NCI-H774 (cell line): ENCODE measurements around the gene NUP50.

ENCODE experiments used
- DNase-seq: peaks from one replicate; lab custom pipeline; 2025; lab: John Stamatoyannopoulos, UW

NUP50 gene

DNA sequence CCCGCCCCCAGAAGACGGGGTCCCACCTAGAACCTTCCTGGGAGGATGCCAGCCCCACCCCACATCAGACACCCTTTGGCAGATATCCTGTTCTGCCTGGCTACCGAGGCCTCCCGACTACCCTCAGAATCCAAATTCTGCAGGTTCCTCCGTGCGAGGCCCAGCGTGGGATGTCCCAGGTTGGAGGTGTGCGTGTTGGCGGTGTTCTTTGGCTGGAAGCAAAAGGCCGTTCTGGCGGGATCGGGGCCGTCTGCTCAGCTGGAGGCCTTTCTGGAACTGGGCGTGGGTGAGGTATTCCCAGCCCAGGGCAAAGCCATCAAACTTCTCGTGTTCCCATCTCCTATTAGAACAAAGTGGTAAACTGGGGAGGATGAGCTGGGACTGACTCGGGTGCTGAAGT lies 32.6 kb downstream of the NUP50 start:
- no peak for DNase-seq

DNA sequence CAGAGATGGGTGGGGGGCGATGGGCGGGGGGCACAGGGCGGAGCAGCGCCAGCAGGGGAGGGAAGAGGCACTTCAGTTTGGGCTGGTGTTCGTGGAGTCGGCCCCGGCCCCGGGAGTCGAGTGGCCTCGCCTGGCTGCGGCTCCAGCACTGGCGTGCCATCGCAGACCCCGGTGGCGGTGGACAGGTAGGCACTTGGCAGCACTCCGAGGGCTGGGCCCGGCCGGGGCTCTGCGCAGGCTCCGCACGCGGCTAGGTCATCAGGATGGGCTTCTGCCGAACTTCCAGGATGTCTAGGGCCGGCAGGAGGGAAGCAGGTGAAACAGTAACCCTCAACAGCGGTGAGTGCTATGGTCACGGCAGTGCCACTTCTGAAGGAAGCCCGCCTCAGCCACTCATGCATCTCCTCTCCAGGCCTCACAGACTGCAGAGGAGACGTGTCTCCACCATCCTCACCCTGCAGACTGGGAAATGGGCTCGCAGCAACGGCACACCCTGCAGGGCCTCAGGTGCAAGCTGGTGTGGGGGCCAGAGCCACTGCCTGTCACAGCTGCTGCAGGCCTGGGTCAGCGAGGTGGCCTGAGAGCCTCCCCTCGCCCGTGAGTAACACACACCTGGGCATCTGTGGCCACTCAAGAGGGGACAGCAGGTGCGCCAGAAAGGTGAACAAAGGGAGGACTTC lies 33.3 kb downstream of the NUP50 start:
- DNase-seq: no peak

DNA sequence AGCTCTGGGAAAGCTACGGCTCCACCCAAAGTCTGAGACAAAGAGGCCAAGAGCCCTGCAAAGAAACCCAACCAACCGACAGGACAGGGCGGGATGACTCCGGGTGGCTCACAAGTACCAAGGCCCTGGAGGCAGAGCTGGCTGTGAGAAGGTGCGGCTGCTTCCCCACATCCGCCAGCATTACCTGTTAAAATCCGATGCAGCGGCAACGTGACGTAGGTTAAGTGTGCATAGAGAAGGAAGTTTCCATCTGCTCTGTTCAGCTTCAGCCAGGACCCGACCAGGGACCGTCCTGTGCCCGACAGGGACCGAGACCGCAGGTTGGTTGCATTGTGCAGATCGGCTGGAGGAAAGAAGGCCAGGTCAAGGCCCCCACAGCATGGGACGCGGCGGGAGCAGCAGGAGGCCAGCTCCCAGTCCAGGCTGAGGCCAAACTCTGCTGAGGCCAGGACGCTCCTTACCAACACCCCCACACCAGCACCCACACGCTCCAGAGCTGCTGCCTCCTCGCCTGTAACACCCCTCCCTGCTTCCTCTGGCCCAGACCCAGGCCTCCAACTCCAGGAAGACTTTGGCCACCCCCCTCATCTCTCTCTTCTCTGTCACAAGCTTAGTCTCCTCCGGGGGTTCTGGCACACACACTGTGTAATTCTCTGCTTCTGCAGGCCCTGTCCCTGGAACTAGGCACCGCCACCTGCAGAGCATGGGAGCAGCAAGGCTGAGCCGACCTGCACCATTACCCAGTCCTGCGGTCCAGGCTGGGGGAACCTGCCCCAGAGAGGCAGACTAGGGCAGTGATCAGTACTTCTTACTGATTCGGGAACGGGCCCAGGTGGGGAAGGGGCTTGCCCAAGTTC lies 34.1 kb downstream of the NUP50 start:
- no peak for DNase-seq

DNA sequence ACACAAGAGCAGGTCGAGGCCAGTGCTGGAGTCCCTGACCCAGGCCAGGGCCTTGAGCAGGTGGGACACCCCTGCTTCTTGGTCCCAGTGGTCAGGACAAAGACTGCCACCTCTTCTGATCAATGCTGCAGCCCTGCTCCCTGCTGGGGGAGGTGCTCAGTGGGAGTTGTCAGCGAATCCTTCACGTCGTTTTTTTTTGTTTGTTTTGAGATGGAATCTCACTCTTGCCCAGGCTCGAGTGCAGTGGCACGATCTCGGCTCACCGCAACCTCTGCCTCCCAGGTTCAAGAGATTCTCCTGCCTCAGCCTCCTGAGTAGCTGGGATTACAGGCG lies 34.7 kb downstream of the NUP50 start:
- no peak for DNase-seq

DNA sequence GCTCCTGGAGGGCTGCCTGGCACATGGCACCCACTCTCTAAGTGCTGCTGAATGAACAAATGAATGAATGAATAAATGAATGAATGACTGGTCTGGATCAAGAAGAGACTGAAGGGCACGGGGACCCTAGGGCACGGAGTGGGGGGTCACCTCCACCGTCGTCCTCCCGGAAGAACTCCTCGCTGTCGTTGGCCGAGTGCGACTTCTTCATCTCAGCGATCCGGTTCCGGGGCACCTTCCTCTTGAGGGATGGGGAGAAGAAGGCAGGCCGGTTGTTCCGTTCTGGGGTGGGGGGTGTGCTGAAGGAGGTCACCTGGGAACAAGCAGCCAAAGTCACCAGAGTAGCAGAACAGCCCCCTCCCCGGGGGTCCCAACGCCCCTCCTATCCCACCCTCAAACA lies 36.0 kb downstream of the NUP50 start:
- no peak for DNase-seq

DNA sequence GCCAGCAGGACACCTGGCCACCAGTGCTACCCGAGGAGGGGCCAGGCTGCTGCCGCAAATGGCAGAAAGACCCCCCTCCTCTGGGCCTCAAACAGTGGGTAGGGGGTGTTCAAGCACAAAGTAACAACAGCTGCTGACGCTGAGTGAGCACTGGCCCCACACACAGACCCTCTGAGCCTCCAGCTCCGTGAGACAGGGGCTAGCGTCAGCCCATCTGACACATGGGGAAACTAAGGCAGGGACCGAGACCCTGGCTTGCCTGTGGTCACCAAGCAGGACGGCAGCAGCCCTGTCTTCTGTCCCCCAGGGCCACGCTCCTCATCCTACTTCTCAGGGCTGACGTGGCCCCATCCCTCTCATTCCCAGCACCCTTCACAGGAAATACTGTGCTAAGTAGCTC lies 36.5 kb downstream of the NUP50 start:
- no peak for DNase-seq

DNA sequence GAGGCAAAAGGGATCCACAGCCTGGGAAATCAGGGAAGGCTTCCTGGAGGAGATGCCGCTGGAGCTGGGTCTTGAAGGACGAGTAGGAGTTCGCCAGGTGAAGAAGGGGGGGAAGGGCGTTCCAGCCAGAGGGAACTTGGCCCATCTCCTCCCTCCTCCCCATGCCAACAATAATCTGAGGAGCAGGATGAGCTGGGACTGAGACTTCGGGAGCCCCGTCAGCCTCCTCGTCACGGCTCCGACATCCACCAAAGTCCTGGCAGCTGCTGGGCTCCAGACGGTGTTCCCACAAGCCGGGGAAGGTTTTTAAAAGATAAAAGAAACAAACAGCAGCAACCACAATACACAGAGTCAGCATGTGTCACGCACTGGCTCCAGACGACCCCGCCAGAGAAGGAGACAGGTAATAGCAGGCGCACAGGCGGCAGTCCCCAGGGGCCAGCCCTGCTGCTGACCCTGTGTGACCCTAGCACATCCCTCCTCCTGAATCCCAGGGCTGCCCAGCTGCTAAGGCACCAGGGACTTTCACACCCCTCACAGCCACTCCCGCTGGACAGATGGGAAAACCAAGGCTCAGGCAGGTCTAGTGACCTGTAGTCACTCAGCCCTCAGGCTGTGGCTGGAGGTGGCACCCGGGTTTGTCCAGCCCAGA lies 37.3 kb downstream of the NUP50 start:
- no peak for DNase-seq

DNA sequence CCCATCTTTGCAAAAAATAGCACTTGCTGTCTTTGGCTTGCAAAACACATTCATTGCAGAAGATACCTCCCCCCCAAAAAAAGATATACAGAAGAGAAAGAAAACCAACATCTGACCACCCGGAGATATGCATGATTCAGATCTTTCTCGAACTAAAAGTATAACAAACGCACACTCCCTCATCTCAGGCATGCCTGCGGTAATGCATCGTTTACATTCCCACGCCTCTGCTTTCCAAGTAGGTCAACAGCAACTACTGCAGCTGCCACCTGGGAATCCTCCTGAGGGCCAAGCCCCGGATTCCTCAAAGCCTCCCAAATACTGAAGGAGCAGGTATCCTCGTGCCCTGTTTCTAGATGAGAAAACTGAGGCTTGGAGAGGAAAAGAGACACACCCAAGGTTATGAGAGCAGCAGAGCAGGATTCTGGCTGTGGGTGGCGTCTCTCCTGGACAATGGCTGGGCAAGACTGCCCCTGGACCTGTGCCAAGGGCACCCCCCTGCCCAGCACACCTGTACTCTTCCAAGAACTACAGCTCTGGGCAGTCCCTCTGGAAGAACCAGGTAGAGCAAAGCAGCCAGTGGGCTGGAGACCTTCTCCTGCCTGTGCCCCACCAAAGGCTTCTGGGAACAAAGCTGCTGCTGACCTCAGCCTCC lies 38.1 kb downstream of the NUP50 start:
- no peak for DNase-seq

DNA sequence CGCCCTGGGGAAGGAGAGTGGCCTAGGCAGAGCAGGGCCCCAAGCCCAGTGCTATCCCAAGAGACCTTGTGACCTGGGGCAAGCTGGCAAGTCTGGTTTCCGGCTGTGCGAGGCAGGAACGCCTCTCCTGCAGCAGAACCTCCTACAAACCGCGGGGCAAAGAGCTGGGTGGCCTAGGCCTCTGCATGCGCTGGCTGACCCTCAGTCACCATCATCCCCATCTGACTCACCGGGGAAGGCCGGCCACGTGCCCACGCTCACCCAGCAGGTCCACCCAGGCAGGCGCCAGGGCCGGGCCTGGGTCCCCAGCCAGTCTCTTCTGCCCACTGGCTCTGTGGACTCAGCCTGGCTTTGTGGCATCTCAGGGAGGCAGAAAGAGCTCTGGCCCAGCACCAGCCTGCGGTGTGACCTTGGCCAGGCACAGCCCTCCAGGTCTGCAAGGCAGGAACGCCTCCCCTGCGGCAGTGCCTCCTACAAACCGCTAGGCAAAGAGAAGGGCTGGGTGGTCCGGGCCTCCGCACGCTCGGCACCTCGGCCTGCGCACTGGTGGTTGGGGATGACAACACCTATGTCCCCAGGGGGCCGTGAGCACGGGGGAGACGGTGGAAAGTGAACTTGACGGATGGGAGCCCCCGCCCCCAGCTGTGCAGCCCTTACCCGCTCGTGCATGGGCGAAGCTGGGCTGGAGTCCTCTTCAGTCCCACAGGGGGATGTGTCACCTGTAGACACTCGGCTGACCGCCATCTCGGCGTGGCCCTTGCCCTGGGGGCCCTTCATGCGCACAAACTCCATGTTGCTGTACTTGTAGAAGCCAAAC lies 38.8 kb downstream of the NUP50 start:
- DNase-seq: no peak

DNA sequence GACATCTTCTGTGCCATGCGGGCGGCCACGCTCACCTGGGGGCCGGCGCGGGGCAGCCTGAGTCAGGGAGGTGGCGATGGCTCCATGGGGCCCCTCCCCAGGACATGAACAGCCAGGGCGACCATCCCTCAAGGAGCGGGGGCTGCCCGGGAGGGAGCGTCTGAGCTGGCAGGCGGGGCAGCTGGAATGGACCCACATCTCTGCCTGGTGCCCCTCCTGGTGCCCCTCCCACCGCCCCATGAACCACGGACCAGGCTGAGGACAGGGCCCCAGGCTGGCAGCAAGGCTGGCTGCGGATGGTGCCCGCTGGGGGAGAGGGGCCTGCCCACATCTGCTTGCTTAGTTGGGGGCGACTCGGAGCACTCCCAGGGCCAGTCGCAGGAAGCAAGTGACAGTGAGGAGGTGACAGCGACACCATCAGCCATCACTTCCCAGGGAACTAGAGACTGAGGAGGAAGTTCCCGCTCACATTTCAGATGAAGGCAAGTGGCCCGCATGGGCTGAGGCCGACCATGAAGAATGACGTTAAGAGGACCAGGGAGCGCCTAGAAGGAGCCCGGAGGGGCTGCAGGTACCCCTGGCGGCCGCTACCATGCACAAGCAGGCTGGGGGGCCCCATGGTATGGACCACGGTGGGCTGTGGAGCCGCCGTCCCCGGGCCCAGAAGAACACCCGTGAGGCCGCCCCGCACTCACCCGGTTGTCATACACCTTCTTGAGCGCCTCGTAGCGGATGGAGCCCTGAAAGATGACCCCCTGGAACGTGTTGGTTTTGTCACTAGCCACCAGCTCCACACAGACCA lies 39.6 kb downstream of the NUP50 start:
- DNase-seq: no peak

DNA sequence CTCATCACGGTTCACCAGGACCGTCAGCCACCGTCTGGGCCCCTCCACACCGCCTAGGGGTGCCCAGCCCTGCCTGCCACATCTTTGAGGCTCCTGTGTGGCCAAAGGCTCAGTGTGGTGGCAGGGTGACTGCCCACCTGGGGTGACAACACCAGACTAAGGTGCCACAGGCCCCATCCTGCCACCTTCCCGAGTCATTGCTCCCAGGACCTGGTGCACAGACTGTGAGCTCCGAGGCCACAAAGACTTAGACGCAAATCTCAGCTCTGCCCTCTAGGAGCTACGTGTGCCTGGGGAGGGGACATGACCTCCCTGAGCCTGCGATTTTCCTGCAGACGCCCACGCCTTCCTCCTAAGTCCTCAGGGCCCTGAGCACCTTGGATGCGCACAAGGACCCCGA lies 40.5 kb downstream of the NUP50 start:
- DNase-seq: no peak

DNA sequence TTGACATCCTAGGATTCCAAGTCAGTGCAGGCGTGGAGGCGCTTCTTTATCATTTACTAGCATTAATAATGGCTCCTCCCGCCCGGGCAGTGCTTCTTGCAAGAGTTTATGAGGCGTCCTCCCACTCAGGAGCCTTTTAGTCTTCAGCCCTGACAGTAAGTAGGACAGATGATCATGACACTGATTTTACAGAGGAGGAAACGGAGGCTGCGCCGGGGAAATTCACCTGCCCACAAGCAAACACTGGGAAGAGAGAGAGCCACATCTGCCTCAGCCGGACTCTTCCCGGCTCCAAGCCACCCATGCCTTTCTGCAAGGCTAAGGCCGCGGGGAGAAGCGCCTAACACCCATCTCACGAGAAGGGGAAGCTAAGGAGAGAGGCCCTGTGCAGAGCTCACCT lies 41.1 kb downstream of the NUP50 start:
- DNase-seq: no peak

DNA sequence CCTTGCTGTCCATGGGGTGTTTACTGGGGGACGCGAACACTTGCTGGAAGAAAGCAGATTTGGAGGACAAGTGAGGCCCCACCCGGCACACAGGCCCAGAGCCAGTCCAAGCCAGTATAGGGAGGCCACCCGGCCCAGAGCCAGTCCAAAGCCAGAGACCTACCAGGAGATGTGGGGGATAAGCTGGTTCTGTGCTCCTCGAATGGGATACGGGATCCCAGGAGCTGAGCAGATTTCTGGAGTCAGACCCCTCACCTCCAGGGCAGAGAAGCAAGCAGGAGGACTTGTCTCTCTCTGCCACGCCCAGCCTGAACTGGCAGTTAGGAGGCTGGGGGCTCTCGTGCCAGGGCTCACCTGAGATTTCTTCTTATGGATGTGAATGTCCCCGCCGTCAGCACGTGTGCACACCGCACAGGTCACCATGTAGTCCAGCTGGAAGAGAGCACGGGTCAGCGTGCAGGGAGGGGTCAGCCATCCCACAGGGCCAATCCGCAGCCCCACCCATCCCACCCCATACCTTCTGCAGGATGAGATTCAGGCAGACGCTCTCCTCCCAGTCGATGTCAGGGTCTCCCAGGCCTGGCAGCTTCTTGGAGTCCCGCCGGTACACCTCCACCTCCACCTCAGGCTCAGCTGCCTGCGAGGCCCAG lies 41.7 kb downstream of the NUP50 start:
- no peak for DNase-seq

DNA sequence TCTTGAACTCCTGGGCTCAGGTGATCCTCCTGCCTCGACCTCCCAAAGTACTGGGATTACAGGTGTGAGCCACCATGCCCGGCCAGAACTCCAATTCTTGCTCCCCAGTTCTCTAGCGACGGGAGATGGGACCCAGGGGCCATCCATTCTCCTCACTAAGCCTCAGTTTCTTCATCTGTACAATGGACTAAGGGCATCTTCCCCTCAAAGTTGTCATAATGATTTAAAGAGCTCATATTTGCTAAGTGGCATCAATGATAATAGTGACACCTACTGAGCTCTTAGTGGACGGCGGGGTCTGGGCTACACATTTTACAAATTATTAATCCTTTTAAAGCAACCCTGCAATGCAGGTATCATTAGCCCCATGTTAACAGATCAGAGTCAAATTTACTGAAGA lies 42.5 kb downstream of the NUP50 start:
- DNase-seq: no peak

DNA sequence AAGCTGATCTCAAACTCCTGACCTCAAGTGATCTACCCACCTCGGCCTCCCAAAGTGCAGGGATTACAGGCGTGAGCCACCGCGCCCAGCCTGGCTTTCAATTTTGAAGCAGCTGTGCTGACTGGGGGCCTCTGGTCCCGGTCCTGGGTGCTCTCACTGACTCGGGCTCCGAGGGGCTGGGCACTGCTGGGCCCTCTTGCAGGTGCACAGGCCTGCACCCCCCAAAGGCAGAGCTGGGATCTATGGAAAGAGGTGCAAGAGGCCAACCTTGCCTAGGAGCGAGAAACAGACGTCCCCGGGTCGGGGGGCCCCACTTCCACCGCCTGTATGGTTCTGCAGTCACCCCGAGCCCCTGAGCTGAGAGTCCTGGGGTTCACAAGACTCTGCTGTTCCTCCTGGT lies 43.8 kb downstream of the NUP50 start:
- DNase-seq: no peak

DNA sequence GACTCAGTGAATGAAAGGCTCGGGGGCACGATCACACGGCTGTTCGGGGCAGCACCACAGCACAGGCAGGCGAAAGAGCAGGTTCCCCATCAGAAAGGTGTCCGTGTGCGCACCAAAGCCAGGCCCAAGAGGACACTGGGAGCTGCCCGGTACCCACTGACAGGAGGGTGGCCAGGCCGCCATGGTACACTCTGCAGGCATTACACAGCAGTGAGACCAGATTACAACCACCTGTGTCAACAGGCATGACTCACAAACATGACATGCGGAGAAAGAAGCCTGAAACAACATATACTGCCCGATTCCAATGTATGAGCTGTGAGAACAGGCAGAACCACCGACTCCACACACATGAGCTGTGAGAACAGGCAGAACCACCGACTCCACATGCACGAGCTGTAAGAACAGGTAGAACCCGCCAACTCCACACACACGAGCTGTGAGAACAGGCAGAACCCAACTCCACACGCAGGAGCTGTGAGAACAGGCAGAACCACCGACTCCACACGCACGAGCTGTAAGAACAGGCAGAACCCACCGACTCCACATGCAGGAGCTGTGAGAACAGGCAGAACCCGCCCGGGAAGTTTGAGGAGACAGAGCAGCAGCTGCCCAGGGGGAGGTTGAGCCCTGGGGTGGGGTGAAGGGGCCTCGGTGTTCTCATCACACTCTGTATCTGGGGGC lies 44.4 kb downstream of the NUP50 start:
- no peak for DNase-seq

DNA sequence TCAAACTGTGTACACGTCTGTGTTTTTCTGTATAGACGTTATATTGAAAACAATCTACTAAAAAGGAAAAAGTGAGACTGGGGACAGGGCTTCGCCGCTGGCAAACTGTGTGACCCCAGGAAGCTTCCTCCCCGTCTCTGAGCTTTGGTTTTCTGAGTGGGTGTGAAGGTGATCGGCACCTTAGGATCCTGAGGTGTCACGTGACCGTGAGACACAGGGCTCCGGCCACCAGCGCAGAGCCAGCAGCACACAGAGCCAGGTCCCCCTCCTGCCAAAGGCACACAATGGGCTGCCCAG lies 44.9 kb downstream of the NUP50 start:
- no peak for DNase-seq

DNA sequence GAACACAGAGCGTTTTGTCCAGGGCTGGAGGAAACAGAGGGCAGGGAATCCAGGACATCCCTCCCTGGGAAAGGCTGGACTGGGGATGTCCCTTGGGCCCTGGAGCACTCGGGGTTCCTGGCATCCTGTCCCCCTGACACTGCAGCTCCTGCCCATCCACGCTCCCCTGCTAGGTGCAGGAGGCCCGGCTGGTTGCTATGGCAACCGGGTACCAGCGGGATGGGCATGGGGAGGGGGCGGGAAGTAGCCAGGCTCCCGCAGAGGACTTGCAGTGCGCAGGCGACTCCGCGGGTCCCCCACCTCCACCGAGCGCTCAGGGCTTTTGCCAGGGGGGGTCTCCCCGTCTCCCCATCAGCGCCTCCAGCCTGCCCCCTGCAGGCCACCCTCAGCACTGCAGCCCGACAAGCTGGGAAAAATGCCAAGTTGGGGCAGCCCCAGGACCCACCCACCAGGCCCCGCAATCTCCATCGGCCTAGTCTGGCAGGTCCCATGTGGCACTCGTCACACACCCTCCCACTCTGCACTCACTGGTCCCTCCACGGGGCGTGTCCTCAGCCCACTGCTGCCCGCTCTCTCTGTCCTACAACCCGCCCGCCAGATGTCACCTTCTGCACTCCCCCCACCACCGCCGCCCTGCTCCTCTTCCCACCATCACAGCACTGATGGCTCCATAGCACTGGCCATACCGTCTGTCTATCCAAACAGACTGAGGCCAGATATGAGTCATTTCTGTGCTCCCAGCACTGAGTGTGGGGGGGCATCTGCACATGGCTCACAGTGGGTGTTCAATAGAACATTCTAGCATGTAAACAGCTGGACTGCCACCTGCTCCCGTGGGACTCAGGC lies 45.5 kb downstream of the NUP50 start:
- DNase-seq: no peak

DNA sequence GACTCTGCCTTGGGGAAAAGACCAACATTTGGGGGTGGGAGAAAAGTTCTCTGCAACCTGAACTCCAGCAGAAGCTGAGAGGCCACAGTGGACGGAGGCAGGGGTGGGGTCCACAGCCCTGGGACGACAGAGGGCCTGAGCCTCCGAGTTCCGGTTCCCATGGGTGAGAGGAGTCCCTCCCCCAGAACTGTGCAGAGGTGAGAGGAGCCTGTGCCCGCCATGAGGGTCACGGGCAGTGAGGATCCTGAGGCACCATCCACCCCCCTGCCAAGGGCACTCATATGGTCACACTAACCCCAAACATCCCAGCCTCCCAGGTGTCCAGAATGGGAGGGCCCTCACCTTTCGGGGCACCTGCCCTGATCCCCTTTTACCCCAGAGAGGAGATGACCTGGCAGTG lies 46.4 kb downstream of the NUP50 start:
- DNase-seq: no peak
